ENCODE measurements around the gene TOE1. TPM values are rescaled to one million over a fixed set of nuclear protein-coding genes. Genes with fewer than 3 reads are reported as not detected.
"Not testable (repeated sequence)": the region's sequence is repeated elsewhere in the genome, so short reads cannot be mapped to it uniquely, and the experiment has no call there.

TOE1 gene
- total RNA-seq, 1 donor from 2014 or later, result 12.3 TPM

DNA sequence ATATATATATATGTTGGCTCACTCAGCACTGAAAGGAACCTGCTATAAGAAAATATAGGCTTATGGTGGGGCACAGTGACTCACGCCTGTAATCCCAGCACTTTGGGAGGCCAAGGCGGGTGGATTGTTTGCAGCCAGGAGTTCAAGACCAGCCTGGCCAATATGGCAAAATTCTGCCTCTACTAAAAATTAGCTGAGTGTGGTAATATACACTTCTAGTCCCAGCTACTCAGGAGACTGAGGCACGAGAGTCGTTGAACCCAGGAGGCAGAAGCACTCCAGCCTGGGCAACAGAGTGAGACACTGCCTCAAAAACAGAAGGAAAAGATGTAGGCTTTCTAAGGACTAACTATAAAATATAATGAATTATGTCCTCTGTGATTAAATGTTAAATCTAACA, 14.9 kb downstream of the TOE1 start:
- TF ChIP-seq CTCF (IDR thresholded peaks at IDR 0.05; ENCODE audit: unreplicated experiment), result no peak

DNA sequence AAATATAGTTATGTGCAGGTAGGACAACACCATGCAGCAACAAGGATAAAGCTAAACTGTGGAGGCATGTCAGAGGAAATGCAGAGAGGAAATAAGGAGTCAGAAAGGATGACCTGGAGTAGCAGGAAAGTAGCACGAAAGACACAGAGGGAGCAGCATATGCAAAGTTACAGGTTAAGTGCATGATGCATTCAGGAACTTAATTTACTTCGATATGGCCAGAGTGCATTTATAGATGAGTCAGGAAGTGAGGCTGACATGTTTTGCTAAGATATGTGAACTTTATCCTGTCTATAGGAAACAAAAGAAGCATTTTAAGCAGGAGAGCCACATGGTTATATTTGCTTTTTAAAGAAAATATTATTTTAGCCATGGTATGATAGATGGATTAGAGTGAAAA, 15.7 kb downstream of the TOE1 start:
- Mint-ChIP-seq H3K4me1 (ENCODE audit: low read depth) (peaks cover 7% of the 10 kb centered on the region), H3K36me3 (ENCODE audit: insufficient read depth) (peaks cover 1% of the 10 kb centered on the region), H3K9me3 (ENCODE audit: low read depth) (no peaks in the 10 kb centered on the region), H3K27ac (no peak overlapping the region), H3K27me3 (no peaks in the 10 kb centered on the region), H3K4me3 (ENCODE audit: low read depth) (no peak overlapping the region)
- no peak for TF ChIP-seq CTCF (IDR thresholded peaks at IDR 0.05; ENCODE audit: unreplicated experiment)
- no peak for DNase-seq (ENCODE audit: low spot score, unreplicated experiment)

More for the DNA sequence above, 14.9 kb downstream of the TOE1 start:
- Mint-ChIP-seq H3K27me3 (no peaks in the 10 kb centered on the region), H3K4me3 (ENCODE audit: low read depth) (no peak overlapping the region), H3K27ac (no peak overlapping the region), H3K9me3 (ENCODE audit: low read depth) (no peaks in the 10 kb centered on the region), H3K4me1 (ENCODE audit: low read depth) (peaks cover under 1% of the 10 kb centered on the region), H3K36me3 (ENCODE audit: insufficient read depth) (peaks cover 1% of the 10 kb centered on the region)
- DNase-seq (ENCODE audit: low spot score, unreplicated experiment), result no peak

DNA sequence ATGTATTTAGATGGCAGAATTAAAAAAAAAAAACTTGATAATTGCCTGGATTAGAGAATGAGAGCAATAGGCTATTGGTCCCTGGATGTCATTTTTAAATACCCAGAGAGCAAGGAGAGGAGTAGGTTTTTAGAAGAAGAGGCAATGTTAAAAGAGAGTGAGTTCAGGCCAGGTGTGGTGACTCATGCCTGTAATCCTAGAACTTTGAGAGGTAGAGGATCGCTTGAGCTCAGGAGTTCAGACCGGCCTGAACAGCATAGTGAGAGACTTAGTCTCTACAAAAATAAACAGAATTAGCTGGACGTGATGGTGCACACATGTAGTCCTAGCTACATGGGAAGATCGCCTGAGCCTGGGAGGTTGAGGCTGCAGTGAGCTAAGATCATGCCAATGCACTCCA, 16.2 kb downstream of the TOE1 start:
- Mint-ChIP-seq H3K27ac (peak overlapping the region; percentile 21), H3K4me1 (ENCODE audit: low read depth) (peaks cover 7% of the 10 kb centered on the region), H3K27me3 (no peaks in the 10 kb centered on the region), H3K4me3 (ENCODE audit: low read depth) (no peak overlapping the region), H3K36me3 (ENCODE audit: insufficient read depth) (peaks cover 1% of the 10 kb centered on the region), H3K9me3 (ENCODE audit: low read depth) (no peaks in the 10 kb centered on the region)
- no peak for DNase-seq (ENCODE audit: low spot score, unreplicated experiment)
- TF ChIP-seq CTCF (IDR thresholded peaks at IDR 0.05; ENCODE audit: unreplicated experiment), result no peak

- peaks cover 1% of the 10 kb centered on the region for H3K36me3 Mint-ChIP-seq (ENCODE audit: insufficient read depth)
- H3K27ac Mint-ChIP-seq, result peak overlapping the region; percentile 71
- H3K4me1 Mint-ChIP-seq (ENCODE audit: low read depth), result peaks cover 14% of the 10 kb centered on the region
- no peak for DNase-seq (ENCODE audit: low spot score, unreplicated experiment)
- no peak overlapping the region for H3K4me3 Mint-ChIP-seq (ENCODE audit: low read depth)
- H3K9me3 Mint-ChIP-seq (ENCODE audit: low read depth), result no peaks in the 10 kb centered on the region
- peak; percentile 75 for TF ChIP-seq CTCF (IDR thresholded peaks at IDR 0.05; ENCODE audit: unreplicated experiment)
- H3K27me3 Mint-ChIP-seq, result no peaks in the 10 kb centered on the region
These were observed 20.0 kb downstream of the TOE1 start for GRCh38 chr1:45359882-45360513.

GRCh38 chr1:45360981-45361380, 21.0 kb downstream of the TOE1 start:
- not testable (repeated sequence) for H3K4me3 Mint-ChIP-seq (ENCODE audit: low read depth)

DNA sequence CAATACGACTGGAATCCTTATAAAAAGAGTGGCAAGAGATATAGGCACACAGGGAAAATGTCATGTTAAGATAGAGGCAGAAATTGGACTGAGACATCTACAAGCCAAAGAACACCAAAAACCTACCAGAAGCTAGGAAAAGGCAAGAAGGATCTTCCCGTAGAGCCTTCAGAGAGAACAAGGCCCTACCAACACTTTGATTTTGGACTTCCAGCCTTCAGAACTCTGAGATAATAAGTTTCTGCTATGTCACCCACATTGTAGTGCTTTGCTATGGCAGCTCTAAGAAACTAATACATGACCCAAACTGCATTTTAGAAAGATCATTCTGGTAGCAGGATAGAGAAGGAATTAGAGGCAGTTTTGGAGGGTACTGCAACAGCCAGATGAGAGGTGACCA, 24.3 kb downstream of the TOE1 start:
- no peak overlapping the region for H3K4me3 Mint-ChIP-seq (ENCODE audit: low read depth)
- H3K36me3 Mint-ChIP-seq (ENCODE audit: insufficient read depth), result no peaks in the 10 kb centered on the region
- no peak for DNase-seq (ENCODE audit: low spot score, unreplicated experiment)
- no peaks in the 10 kb centered on the region for H3K27me3 Mint-ChIP-seq
- H3K4me1 Mint-ChIP-seq (ENCODE audit: low read depth), result peaks cover 14% of the 10 kb centered on the region
- H3K27ac Mint-ChIP-seq, result no peak overlapping the region
- H3K9me3 Mint-ChIP-seq (ENCODE audit: low read depth), result no peaks in the 10 kb centered on the region
- no peak for TF ChIP-seq CTCF (IDR thresholded peaks at IDR 0.05; ENCODE audit: unreplicated experiment)

More at GRCh38 chr1:45360981-45361380, 21.0 kb downstream of the TOE1 start:
- H3K27ac Mint-ChIP-seq; H3K27me3 Mint-ChIP-seq; H3K9me3 Mint-ChIP-seq (ENCODE audit: low read depth); H3K36me3 Mint-ChIP-seq (ENCODE audit: insufficient read depth); DNase-seq (ENCODE audit: low spot score, unreplicated experiment): not testable (repeated sequence)
- H3K4me1 Mint-ChIP-seq (ENCODE audit: low read depth), result peaks cover 14% of the 10 kb centered on the region
